Lower leg skin (tissue), 4 donors: Measurements from ENCODE around the gene MYPN. TPM values are rescaled to one million over a fixed set of nuclear protein-coding genes. Genes with fewer than 3 reads are reported as not detected.
"Not testable (repeated sequence)": the region's sequence is repeated elsewhere in the genome, so short reads cannot be mapped to it uniquely, and the experiment has no call there.

ENCODE experiments used
- DNase-seq, 2 donors: peaks; one replicate each; pipeline ENCODE4 v3.0.0-alpha.2; 2019; ENCODE audit warnings: low spot score in 2 of 2
- H3K4me3 ChIP-seq: fragments of 200-600 bp; sonication (generic); 2 replicates; pipeline ENCODE4 v1.5.1; 2017; ENCODE audit warnings: mild to moderate bottlenecking, low read depth; ENCODE audit not compliant: poor library complexity, severe bottlenecking
- POLR2A ChIP-seq, 2 donors: fragments of 450-650 bp; IDR thresholded peaks; one replicate each; pipeline ENCODE4 v1.6.1; 2016 to 2017; ENCODE audit warnings: antibody characterized with exemption in 2 of 2, mild to moderate bottlenecking in 1 of 2, moderate library complexity in 1 of 2
- WGBS, 2 donors: methylation state at CpG; one replicate each; pipeline ENCODE4 v1.1.5; 2018; 5-methylcytosine and 5-hydroxymethylcytosine counted together
- intact Hi-C: fragments of 100-400 bp; cut with DNase I; formaldehyde crosslinking; loops from one replicate; pipeline ENCODE4 v1.15.0; 2023; ENCODE audit warnings: low total_unique reads
- total RNA-seq, 4 donors: library from RNA; depleted of rRNA; stranded (reverse); fragments of >200 nt; gene quantifications; one replicate each; pipeline ENCODE4 v1.1.0, GENCODE V29; 2016
- TF ChIP-seq, protein P1 (sequence below), 3 donors: fragments of 450-650 bp; IDR thresholded peaks; one replicate each; pipeline ENCODE4 v1.5.1; 2016; ENCODE audit warnings: antibody characterized with exemption in 3 of 3, mild to moderate bottlenecking in 3 of 3, moderate library complexity in 2 of 3

The MYPN gene
- total RNA-seq, 4 donors from 2014 or later = 0.52 TPM; not detected in 3

DNA sequence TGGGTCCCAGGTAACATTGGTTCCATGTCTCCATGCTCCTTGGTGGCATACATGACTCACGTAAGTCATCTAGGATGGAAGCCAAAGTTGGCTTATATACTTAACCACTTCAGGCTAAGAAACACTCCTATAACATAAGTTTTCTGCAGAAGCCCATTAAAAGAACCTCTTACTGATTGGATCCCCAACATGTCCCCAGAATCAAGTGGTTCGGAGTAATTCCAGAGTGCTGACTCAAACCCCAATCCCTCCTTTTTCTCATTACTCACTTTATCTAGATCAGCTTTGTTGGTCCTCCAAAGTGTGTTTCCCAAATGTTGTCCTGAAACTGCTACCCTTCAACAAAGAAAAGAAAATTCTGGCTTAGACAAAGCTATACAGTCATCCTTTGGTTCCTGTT lies 132.8 kb downstream of the MYPN start:
- 83 to 84% methylated on average over 2 of the region's 2 CpGs for WGBS, 2 donors
- TF ChIP-seq, protein P1, sequence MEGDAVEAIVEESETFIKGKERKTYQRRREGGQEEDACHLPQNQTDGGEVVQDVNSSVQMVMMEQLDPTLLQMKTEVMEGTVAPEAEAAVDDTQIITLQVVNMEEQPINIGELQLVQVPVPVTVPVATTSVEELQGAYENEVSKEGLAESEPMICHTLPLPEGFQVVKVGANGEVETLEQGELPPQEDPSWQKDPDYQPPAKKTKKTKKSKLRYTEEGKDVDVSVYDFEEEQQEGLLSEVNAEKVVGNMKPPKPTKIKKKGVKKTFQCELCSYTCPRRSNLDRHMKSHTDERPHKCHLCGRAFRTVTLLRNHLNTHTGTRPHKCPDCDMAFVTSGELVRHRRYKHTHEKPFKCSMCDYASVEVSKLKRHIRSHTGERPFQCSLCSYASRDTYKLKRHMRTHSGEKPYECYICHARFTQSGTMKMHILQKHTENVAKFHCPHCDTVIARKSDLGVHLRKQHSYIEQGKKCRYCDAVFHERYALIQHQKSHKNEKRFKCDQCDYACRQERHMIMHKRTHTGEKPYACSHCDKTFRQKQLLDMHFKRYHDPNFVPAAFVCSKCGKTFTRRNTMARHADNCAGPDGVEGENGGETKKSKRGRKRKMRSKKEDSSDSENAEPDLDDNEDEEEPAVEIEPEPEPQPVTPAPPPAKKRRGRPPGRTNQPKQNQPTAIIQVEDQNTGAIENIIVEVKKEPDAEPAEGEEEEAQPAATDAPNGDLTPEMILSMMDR (IDR thresholded peaks at IDR 0.05) = no peak
- no peak for TF ChIP-seq POLR2A (IDR thresholded peaks at IDR 0.05)
- intact Hi-C loops = loop anchor here (5.0 kb wide), 1 partner anchor 190 kb away; no protein-coding TSS in a partner anchor
- H3K4me3 ChIP-seq = no peak overlapping the region
- no peak for DNase-seq

DNA sequence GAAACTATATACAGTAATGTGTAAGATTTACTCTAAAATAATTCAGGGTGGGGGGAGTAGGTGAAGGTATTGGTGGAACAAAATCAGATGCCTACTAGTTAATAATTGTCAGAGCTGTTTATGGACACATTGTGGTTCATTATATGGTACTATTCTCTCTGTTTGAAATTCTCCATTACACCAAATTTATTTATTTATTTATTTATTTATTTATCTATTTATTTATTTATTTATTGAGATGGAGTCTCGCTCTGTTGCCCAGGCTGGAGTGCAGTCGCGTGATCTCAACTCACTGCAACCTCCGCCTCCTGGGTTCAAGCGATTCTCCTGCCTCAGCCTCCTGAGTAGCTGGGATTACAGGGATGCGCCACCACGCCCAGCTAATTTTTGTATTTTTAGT lies 137.1 kb downstream of the MYPN start:
- 92 to 99% methylated on average over 7 of the region's 7 CpGs for WGBS, 2 donors
- H3K4me3 ChIP-seq, intact Hi-C loops, DNase-seq: not testable (repeated sequence)

DNA sequence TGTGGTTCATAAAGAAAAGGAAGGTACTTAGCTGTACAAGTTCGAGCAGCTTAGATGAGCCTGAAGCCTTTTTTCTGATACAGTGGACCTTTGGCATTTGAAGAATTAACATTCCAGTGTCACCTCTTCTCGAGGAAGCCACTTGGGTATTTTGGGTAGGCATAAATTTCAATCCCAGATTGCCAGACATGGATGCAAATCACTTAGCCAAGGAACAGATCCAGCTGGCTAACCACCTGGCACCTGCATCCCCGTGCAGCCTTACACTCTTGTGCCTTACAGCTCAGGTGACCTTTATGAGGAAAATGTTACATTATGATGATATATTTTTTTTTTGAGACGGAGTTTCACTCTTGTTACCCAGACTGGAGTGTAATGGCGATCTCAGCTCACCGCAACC lies 138.6 kb downstream of the MYPN start:
- H3K4me3 ChIP-seq = no peak overlapping the region
- TF ChIP-seq, protein P1 (IDR thresholded peaks at IDR 0.05) = no peak
- no peak for TF ChIP-seq POLR2A (IDR thresholded peaks at IDR 0.05)
- intact Hi-C loops = no loop called here
- WGBS, 2 donors = 72 to 77% methylated on average over 6 of the region's 6 CpGs
- DNase-seq = no peak

DNA sequence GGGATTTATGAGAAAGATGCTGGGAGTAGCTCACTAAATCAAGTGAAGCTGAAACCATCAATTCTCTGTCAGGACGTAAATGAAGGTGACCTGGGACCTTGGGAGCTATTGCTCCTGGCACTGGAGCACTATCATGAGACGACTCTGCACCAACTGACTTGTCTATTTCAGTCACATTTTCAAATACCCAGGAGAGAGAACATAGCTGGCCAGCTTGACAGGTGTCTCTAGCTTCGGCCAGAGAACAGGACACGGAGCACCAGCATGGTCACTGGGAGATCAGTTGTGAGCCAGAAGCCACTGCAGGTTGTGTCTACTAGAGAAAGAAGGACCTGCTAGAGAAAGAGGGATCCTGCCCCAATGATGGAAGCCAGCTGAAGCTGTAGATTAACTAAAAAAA lies 140.0 kb downstream of the MYPN start:
- WGBS, 2 donors = 88 to 95% methylated on average over 4 of the region's 4 CpGs
- TF ChIP-seq, protein P1 (IDR thresholded peaks at IDR 0.05) = no peak
- no peak for TF ChIP-seq POLR2A (IDR thresholded peaks at IDR 0.05)
- no peak overlapping the region for H3K4me3 ChIP-seq
- no peak for DNase-seq
- intact Hi-C loops = no loop called here

DNA sequence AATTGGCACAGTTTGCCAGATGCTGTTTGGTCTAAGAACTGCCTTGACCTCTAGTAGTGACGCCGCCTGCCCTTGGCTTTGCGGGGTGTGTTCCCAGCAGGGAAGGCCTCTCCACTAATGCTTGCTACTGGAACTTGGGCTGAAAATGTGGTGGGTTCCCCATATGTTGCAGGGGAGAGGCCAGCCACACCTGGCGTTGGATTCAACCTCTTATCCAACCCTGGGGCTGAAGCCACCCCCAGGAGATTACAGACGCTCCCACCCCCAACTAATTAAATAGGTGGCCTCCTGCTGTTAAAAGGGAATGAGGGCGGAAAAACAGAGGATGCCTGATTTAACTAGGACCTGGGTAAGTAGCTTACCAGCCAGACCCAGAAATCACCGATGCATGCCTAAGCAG lies 141.9 kb downstream of the MYPN start:
- no peak for TF ChIP-seq POLR2A (IDR thresholded peaks at IDR 0.05)
- TF ChIP-seq, protein P1 (IDR thresholded peaks at IDR 0.05) = no peak
- H3K4me3 ChIP-seq = no peak overlapping the region
- intact Hi-C loops = no loop called here
- 85 to 96% methylated on average over 7 of the region's 7 CpGs for WGBS, 2 donors
- DNase-seq = no peak

DNA sequence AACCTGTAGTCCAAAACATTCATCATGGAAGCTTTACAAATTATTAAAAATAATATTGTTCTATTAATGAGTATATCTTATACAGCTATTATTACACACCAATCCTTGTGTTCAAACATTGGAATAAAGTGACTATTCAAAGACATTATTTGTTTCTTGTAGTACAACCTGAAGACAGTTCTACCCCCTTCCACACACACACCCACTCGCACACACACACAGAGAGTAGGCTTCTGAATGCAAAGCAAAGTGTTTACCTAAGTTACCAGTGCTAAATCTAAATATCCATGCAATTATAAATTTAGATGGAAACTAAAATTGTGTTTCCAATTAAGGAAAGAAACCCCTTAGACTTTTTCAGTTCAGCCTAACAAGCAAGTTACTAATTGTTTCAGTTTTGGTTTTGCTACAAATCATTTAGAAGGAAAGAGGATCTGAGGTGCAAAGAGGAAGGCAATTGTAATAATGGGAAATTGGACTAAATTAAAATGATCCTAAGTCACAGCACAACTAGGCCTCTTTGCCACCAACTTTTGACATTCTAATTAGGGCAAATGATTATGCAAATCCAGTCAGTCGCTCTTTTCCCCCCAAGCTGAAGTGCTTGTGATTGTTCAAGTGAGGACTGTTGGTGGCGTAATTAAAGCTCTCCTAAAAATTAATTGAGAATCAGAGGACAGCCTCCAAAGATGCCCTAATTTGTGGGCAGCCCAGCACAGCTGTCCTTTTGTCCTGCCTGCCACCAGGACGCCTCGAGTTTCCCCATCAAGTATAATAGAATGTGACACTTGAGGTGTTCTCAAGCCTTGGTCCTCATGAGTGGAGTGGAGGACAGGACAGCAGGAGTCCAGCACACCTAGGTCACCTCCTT lies 142.6 kb downstream of the MYPN start:
- DNase-seq = no peak
- WGBS, 2 donors = 79 to 83% methylated on average over 5 of the region's 5 CpGs
- intact Hi-C loops = no loop called here
- no peak overlapping the region for H3K4me3 ChIP-seq
- TF ChIP-seq, protein P1 (IDR thresholded peaks at IDR 0.05) = no peak
- TF ChIP-seq POLR2A (IDR thresholded peaks at IDR 0.05) = no peak
